Measurements from ENCODE around the gene MEN1. TPM values are rescaled to one million over a fixed set of nuclear protein-coding genes. Genes with fewer than 3 reads are reported as not detected.

Gene MEN1
- total RNA-seq, 4 donors from 2014 or later, result 26.9 to 46.6 (median 36.1) TPM

GRCh38 chr11:64778473-64779298 is 31.7 kb downstream of the MEN1 start, which contains the start of gene SF1:
Gene SF1 (minus strand): TSS chr11:64778542. CDS start chr11:64778392, 150 bp downstream.
- under 1% methylated on average over 25 of the region's 80 CpGs for WGBS
- H3K27me3 ChIP-seq, result no peaks in the 10 kb centered on the region
- H3K27ac ChIP-seq, result peak within 1 kb of the TSS; percentile 98
- peaks cover 29% of the 10 kb centered on the region for H3K36me3 ChIP-seq
- no peaks in the 10 kb centered on the region for H3K9me3 ChIP-seq
- peaks cover 30% of the 10 kb centered on the region for H3K4me1 ChIP-seq
- H3K4me3 ChIP-seq, result peak within 1 kb of the TSS; percentile 76
- peak; percentile 99 to 100 for DNase-seq (ENCODE audit: low spot score in 2 of 2)
- TF ChIP-seq POLR2AphosphoS5 (IDR thresholded peaks at IDR 0.05) (peak; percentile 58 to 86 (median 82)), CTCF (IDR thresholded peaks at IDR 0.05) (peak in 1 of 2 donors; percentile 17), POLR2A (IDR thresholded peaks at IDR 0.05) (peak; percentile 40 to 82), EP300 (IDR thresholded peaks at IDR 0.05) (no peak)

GRCh38 chr11:64778223-64778472 is 32.2 kb downstream of the MEN1 start:
- no peak for DNase-seq (ENCODE audit: low spot score in 2 of 2)
- H3K9me3 ChIP-seq, result no peaks in the 10 kb centered on the region
- peaks cover 35% of the 10 kb centered on the region for H3K36me3 ChIP-seq
- H3K4me3 ChIP-seq, result peak overlapping the region; percentile 76
- H3K27me3 ChIP-seq, result no peaks in the 10 kb centered on the region
- H3K27ac ChIP-seq, result peak overlapping the region; percentile 98
- H3K4me1 ChIP-seq, result peaks cover 35% of the 10 kb centered on the region
- no CpG with 5 or more reads among the region's 28 CpGs for whole genome bisulfite sequencing
- TF ChIP-seq CTCF (IDR thresholded peaks at IDR 0.05) (no peak), POLR2A (IDR thresholded peaks at IDR 0.05) (no peak), POLR2AphosphoS5 (IDR thresholded peaks at IDR 0.05) (no peak), EP300 (IDR thresholded peaks at IDR 0.05) (no peak)

- Histone ChIP-seq H3K4me3 (peak overlapping the region; percentile 76), H3K27ac (peak overlapping the region; percentile 98), H3K27me3 (no peaks in the 10 kb centered on the region), H3K9me3 (no peaks in the 10 kb centered on the region), H3K36me3 (peaks cover 40% of the 10 kb centered on the region), H3K4me1 (peaks cover 40% of the 10 kb centered on the region)
- WGBS, result 0% methylated on average over 35 of the region's 98 CpGs
- TF ChIP-seq POLR2AphosphoS5 (IDR thresholded peaks at IDR 0.05) (no peak), POLR2A (IDR thresholded peaks at IDR 0.05) (no peak)
- DNase-seq (ENCODE audit: low spot score in 2 of 2), result peak; percentile 89 to 90
Measured at GRCh38 chr11:64777449-64778222, 32.7 kb downstream of the MEN1 start.

- 15% methylated on average over 3 of the region's 3 CpGs for WGBS
- H3K4me3 ChIP-seq, result peak overlapping the region; percentile 76
- no peak for TF ChIP-seq CTCF (IDR thresholded peaks at IDR 0.05)
- no peak for TF ChIP-seq EP300 (IDR thresholded peaks at IDR 0.05)
- no peak for TF ChIP-seq POLR2A (IDR thresholded peaks at IDR 0.05)
- peaks cover 44% of the 10 kb centered on the region for H3K4me1 ChIP-seq
- H3K27ac ChIP-seq, result no peak overlapping the region
- no peak for DNase-seq (ENCODE audit: low spot score in 2 of 2)
- peaks cover 47% of the 10 kb centered on the region for H3K36me3 ChIP-seq
- H3K9me3 ChIP-seq, result no peaks in the 10 kb centered on the region
- no peaks in the 10 kb centered on the region for H3K27me3 ChIP-seq
Measured at GRCh38 chr11:64776875-64777274, 33.5 kb downstream of the MEN1 start.

- 54% methylated on average over 6 of the region's 6 CpGs for WGBS
- peaks cover 48% of the 10 kb centered on the region for H3K4me1 ChIP-seq
- no peak for DNase-seq (ENCODE audit: low spot score in 2 of 2)
- no peak for TF ChIP-seq POLR2AphosphoS5 (IDR thresholded peaks at IDR 0.05)
- TF ChIP-seq POLR2A (IDR thresholded peaks at IDR 0.05), result no peak
- no peak for TF ChIP-seq CTCF (IDR thresholded peaks at IDR 0.05)
- TF ChIP-seq EP300 (IDR thresholded peaks at IDR 0.05), result no peak
- peaks cover 52% of the 10 kb centered on the region for H3K36me3 ChIP-seq
- H3K27me3 ChIP-seq, result no peaks in the 10 kb centered on the region
- H3K27ac ChIP-seq, result no peak overlapping the region
- H3K9me3 ChIP-seq, result no peaks in the 10 kb centered on the region
- H3K4me3 ChIP-seq, result peak overlapping the region; percentile 76
Measured at GRCh38 chr11:64776425-64776824, 33.9 kb downstream of the MEN1 start.
